ENCODE results near the gene BCL2L12. TPM values are rescaled to one million over a fixed set of nuclear protein-coding genes. Genes with fewer than 3 reads are reported as not detected.

The BCL2L12 gene
- total RNA-seq, 1 donor from 2014 or later, result 14.7 TPM

- Histone ChIP-seq H3K9me3 (no peaks in the 10 kb centered on the region), H3K4me1 (no peaks in the 10 kb centered on the region), H3K27me3 (no peaks in the 10 kb centered on the region), H3K4me3 (no peak overlapping the region), H3K27ac (no peak overlapping the region), H3K36me3 (peaks cover 4 to 80% of the 10 kb centered on the region in 2 donors)
- no peak for TF ChIP-seq POLR2AphosphoS5 (IDR thresholded peaks at IDR 0.05; ENCODE audit: insufficient read depth in 1 of 2, low read depth in 1 of 2)
- TF ChIP-seq POLR2A (IDR thresholded peaks at IDR 0.05), result no peak
- TF ChIP-seq CTCF (IDR thresholded peaks at IDR 0.05), result no peak
- intact Hi-C loops (cut with DNase I), result no loop called here
- DNase-seq (ENCODE audit: extremely low spot score in 2 of 2), result no peak
Observed at GRCh38 chr19:49651029-49651819, 14.5 kb upstream of the BCL2L12 start.

DNA sequence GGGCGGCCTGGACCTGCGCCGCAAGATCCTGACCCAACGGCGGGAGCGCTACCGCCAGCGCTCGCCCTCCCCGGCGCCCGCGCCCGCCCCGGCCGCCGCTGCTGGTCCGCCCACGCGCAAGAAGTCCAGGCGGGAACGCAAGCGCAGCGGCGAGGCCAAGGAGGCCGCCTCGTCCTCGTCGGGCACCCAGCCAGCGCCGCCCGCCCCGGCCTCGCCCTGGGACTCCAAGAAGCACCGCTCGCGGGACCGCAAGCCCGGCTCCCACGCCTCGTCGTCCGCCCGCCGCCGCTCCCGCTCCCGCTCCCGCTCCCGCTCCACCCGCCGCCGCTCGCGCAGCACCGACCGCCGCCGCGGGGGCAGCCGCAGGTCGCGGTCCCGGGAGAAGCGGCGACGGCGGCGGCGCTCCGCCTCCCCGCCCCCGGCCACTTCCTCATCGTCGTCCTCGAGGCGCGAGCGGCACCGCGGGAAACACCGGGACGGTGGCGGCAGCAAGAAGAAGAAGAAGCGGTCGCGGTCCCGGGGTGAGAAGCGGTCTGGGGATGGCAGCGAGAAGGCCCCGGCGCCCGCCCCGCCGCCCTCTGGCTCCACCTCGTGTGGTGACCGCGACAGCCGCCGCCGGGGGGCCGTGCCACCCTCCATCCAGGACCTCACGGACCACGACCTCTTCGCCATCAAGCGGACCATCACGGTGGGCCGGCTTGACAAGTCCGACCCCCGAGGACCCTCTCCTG, 13.7 kb upstream of the BCL2L12 start:
- H3K27me3 ChIP-seq, result no peaks in the 10 kb centered on the region
- intact Hi-C loops (cut with DNase I), result no loop called here
- DNase-seq (ENCODE audit: extremely low spot score in 2 of 2), result no peak
- no peaks in the 10 kb centered on the region for H3K4me1 ChIP-seq
- H3K4me3 ChIP-seq, result no peak overlapping the region
- TF ChIP-seq POLR2A (IDR thresholded peaks at IDR 0.05) (no peak), CTCF (IDR thresholded peaks at IDR 0.05) (no peak), POLR2AphosphoS5 (IDR thresholded peaks at IDR 0.05; ENCODE audit: insufficient read depth in 1 of 2, low read depth in 1 of 2) (no peak)
- H3K9me3 ChIP-seq, result no peaks in the 10 kb centered on the region
- H3K36me3 ChIP-seq, result peaks cover 4 to 80% of the 10 kb centered on the region in 2 donors
- H3K27ac ChIP-seq, result no peak overlapping the region

- H3K27me3 ChIP-seq, result no peaks in the 10 kb centered on the region
- intact Hi-C loops (cut with DNase I), result no loop called here
- no peak overlapping the region for H3K27ac ChIP-seq
- no peaks in the 10 kb centered on the region for H3K4me1 ChIP-seq
- no peak for DNase-seq (ENCODE audit: extremely low spot score in 2 of 2)
- no peaks in the 10 kb centered on the region for H3K9me3 ChIP-seq
- H3K4me3 ChIP-seq, result no peak overlapping the region
- H3K36me3 ChIP-seq, result peaks cover 4 to 81% of the 10 kb centered on the region in 2 donors
- TF ChIP-seq POLR2A (IDR thresholded peaks at IDR 0.05) (no peak), CTCF (IDR thresholded peaks at IDR 0.05) (no peak), POLR2AphosphoS5 (IDR thresholded peaks at IDR 0.05; ENCODE audit: insufficient read depth in 1 of 2, low read depth in 1 of 2) (no peak)
Observed at GRCh38 chr19:49652551-49653465, 12.9 kb upstream of the BCL2L12 start.

DNA sequence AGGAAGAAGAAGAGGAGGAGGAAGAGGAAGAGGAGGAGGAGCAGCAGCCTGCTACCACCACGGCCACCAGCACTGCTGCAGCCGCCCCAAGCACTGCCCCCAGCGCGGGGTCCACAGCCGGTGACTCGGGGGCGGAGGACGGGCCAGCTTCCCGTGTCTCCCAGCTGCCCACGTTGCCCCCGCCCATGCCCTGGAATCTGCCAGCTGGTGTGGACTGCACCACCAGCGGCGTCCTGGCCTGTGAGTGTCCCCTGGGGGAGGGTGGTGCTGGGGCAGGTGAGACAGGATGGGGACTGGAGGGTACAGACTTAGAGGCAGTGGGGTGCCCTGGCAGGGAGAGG, 12.3 kb upstream of the BCL2L12 start:
- Histone ChIP-seq H3K4me3 (no peak overlapping the region), H3K4me1 (no peaks in the 10 kb centered on the region), H3K27me3 (no peaks in the 10 kb centered on the region), H3K27ac (no peak overlapping the region), H3K9me3 (no peaks in the 10 kb centered on the region), H3K36me3 (peaks cover 4 to 87% of the 10 kb centered on the region in 2 donors)
- intact Hi-C loops (cut with DNase I), result no loop called here
- TF ChIP-seq POLR2AphosphoS5 (IDR thresholded peaks at IDR 0.05; ENCODE audit: insufficient read depth in 1 of 2, low read depth in 1 of 2) (no peak), POLR2A (IDR thresholded peaks at IDR 0.05) (no peak)
- no peak for DNase-seq (ENCODE audit: extremely low spot score in 2 of 2)

- peaks cover 4 to 92% of the 10 kb centered on the region in 2 donors for H3K36me3 ChIP-seq
- TF ChIP-seq POLR2A (IDR thresholded peaks at IDR 0.05), result no peak
- no peak for TF ChIP-seq CTCF (IDR thresholded peaks at IDR 0.05)
- TF ChIP-seq POLR2AphosphoS5 (IDR thresholded peaks at IDR 0.05; ENCODE audit: insufficient read depth in 1 of 2, low read depth in 1 of 2), result no peak
Observed at GRCh38 chr19:49654581-49654980, 11.2 kb upstream of the BCL2L12 start.

More at GRCh38 chr19:49654581-49654980, 11.2 kb upstream of the BCL2L12 start:
- Histone ChIP-seq H3K4me3 (no peak overlapping the region), H3K27ac (no peak overlapping the region), H3K9me3 (no peaks in the 10 kb centered on the region), H3K27me3 (no peaks in the 10 kb centered on the region), H3K4me1 (no peaks in the 10 kb centered on the region)
- intact Hi-C loops (cut with DNase I), result no loop called here
- DNase-seq (ENCODE audit: extremely low spot score in 2 of 2), result no peak

Data from vagina (tissue), 2 donors.